ENCODE data around the gene PPP2R3C.

PPP2R3C gene

GRCh38 chr14:35124127-35124526, 2.3 kb upstream of the PPP2R3C start:
- peaks cover 6% of the 10 kb centered on the region for H3K4me1 ChIP-seq (ENCODE audit: control insufficient read depth, insufficient read depth, low read length, poor library complexity, severe bottlenecking)

GRCh38 chr14:35123388-35123703, 1.6 kb upstream of the PPP2R3C start:
- H3K36me3 ChIP-seq (ENCODE audit: control insufficient read depth, insufficient read depth, low read length), result peaks cover 22% of the 10 kb centered on the region
- H3K9me3 ChIP-seq (ENCODE audit: control insufficient read depth, low read length), result no peaks in the 10 kb centered on the region
- H3K4me1 ChIP-seq (ENCODE audit: control insufficient read depth, insufficient read depth, low read length, poor library complexity, severe bottlenecking), result peaks cover 6% of the 10 kb centered on the region
- peak overlapping the region; percentile 71 for H3K4me3 ChIP-seq (ENCODE audit: extremely low read depth, insufficient read depth, low read length, poor library complexity, severe bottlenecking)
- no peak overlapping the region for H3K27ac ChIP-seq (ENCODE audit: low read depth, low read length, severe bottlenecking)
- WGBS, 2 experiments (ENCODE audit: insufficient coverage in 2 of 2), result 58 to 90% methylated on average over 2 to 3 of the region's 3 CpGs

More at GRCh38 chr14:35124127-35124526, 2.3 kb upstream of the PPP2R3C start:
- no peaks in the 10 kb centered on the region for H3K9me3 ChIP-seq (ENCODE audit: control insufficient read depth, low read length)
- H3K27ac ChIP-seq (ENCODE audit: low read depth, low read length, severe bottlenecking), result no peak overlapping the region
- peaks cover 18% of the 10 kb centered on the region for H3K36me3 ChIP-seq (ENCODE audit: control insufficient read depth, insufficient read depth, low read length)
- no CpG with 5 or more reads among the region's 1 CpG for WGBS, 2 experiments (ENCODE audit: insufficient coverage in 2 of 2)
- H3K4me3 ChIP-seq (ENCODE audit: extremely low read depth, insufficient read depth, low read length, poor library complexity, severe bottlenecking), result no peak overlapping the region

- WGBS, 2 experiments (ENCODE audit: insufficient coverage in 2 of 2), result 11 to 21% methylated on average over 7 to 14 of the region's 23 CpGs
- H3K27ac ChIP-seq (ENCODE audit: low read depth, low read length, severe bottlenecking), result peak overlapping the region; percentile 98
- peak overlapping the region; percentile 71 for H3K4me3 ChIP-seq (ENCODE audit: extremely low read depth, insufficient read depth, low read length, poor library complexity, severe bottlenecking)
- H3K9me3 ChIP-seq (ENCODE audit: control insufficient read depth, low read length), result no peaks in the 10 kb centered on the region
- peaks cover 6% of the 10 kb centered on the region for H3K4me1 ChIP-seq (ENCODE audit: control insufficient read depth, insufficient read depth, low read length, poor library complexity, severe bottlenecking)
- H3K36me3 ChIP-seq (ENCODE audit: control insufficient read depth, insufficient read depth, low read length), result peaks cover 22% of the 10 kb centered on the region
Measured at GRCh38 chr14:35122696-35123387, 1.1 kb upstream of the PPP2R3C start.

GRCh38 chr14:35121026-35121886, 534 bp downstream of the PPP2R3C start:
- Histone ChIP-seq H3K36me3 (ENCODE audit: control insufficient read depth, insufficient read depth, low read length) (peaks cover 14% of the 10 kb centered on the region), H3K4me1 (ENCODE audit: control insufficient read depth, insufficient read depth, low read length, poor library complexity, severe bottlenecking) (peaks cover 6% of the 10 kb centered on the region), H3K27ac (ENCODE audit: low read depth, low read length, severe bottlenecking) (peak overlapping the region; percentile 98), H3K4me3 (ENCODE audit: extremely low read depth, insufficient read depth, low read length, poor library complexity, severe bottlenecking) (peak overlapping the region; percentile 71), H3K9me3 (ENCODE audit: control insufficient read depth, low read length) (no peaks in the 10 kb centered on the region)
- WGBS, 2 experiments (ENCODE audit: insufficient coverage in 2 of 2), result 36 to 44% methylated on average over 30 to 33 of the region's 34 CpGs

- H3K27ac ChIP-seq (ENCODE audit: low read depth, low read length, severe bottlenecking), result no peak overlapping the region
- 100% methylated on average over 2 of the region's 2 CpGs; no CpG with 5 or more reads in 1 of the 2 experiments for whole genome bisulfite sequencing, 2 experiments (ENCODE audit: insufficient coverage in 2 of 2)
- no peaks in the 10 kb centered on the region for H3K4me1 ChIP-seq (ENCODE audit: control insufficient read depth, insufficient read depth, low read length, poor library complexity, severe bottlenecking)
- no peak overlapping the region for H3K4me3 ChIP-seq (ENCODE audit: extremely low read depth, insufficient read depth, low read length, poor library complexity, severe bottlenecking)
- no peaks in the 10 kb centered on the region for H3K9me3 ChIP-seq (ENCODE audit: control insufficient read depth, low read length)
- H3K36me3 ChIP-seq (ENCODE audit: control insufficient read depth, insufficient read depth, low read length), result peaks cover 47% of the 10 kb centered on the region
Measured at GRCh38 chr14:35117112-35117511, 4.7 kb downstream of the PPP2R3C start.

DNA sequence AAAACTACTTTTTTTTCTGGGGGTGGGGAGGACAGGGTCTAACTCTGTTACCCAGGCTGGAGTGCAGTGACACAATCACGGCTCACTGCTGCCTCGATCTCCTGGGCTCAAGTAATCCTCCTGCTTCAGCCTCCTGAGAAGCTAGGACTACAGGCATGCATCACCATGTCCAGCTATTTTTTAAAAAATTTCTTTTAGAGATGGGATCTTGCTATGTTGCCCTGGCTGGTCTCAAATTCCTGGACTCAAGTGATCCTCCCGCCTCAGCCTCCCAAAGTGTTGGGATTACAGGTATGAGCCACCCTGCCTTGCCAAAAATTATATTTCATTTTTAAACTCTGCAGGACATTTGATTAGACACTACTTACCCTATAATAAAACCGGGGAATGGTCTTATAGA, 5.5 kb downstream of the PPP2R3C start:
- no peak overlapping the region for H3K27ac ChIP-seq (ENCODE audit: low read depth, low read length, severe bottlenecking)
- WGBS, 2 experiments (ENCODE audit: insufficient coverage in 2 of 2), result 95 to 100% methylated on average over 3 of the region's 4 CpGs
- no peak overlapping the region for H3K4me3 ChIP-seq (ENCODE audit: extremely low read depth, insufficient read depth, low read length, poor library complexity, severe bottlenecking)
- no peaks in the 10 kb centered on the region for H3K4me1 ChIP-seq (ENCODE audit: control insufficient read depth, insufficient read depth, low read length, poor library complexity, severe bottlenecking)
- peaks cover 56% of the 10 kb centered on the region for H3K36me3 ChIP-seq (ENCODE audit: control insufficient read depth, insufficient read depth, low read length)
- peaks cover 4% of the 10 kb centered on the region for H3K9me3 ChIP-seq (ENCODE audit: control insufficient read depth, low read length)

- no peaks in the 10 kb centered on the region for H3K4me1 ChIP-seq (ENCODE audit: control insufficient read depth, insufficient read depth, low read length, poor library complexity, severe bottlenecking)
- peaks cover 69% of the 10 kb centered on the region for H3K36me3 ChIP-seq (ENCODE audit: control insufficient read depth, insufficient read depth, low read length)
- H3K9me3 ChIP-seq (ENCODE audit: control insufficient read depth, low read length), result peaks cover 4% of the 10 kb centered on the region
- no CpG with 5 or more reads among the region's 2 CpGs for WGBS, 2 experiments (ENCODE audit: insufficient coverage in 2 of 2)
- no peak overlapping the region for H3K4me3 ChIP-seq (ENCODE audit: extremely low read depth, insufficient read depth, low read length, poor library complexity, severe bottlenecking)
- no peak overlapping the region for H3K27ac ChIP-seq (ENCODE audit: low read depth, low read length, severe bottlenecking)
Measured at GRCh38 chr14:35114036-35114435, 7.8 kb downstream of the PPP2R3C start.

- Histone ChIP-seq H3K27ac (ENCODE audit: low read depth, low read length, severe bottlenecking) (no peak overlapping the region), H3K4me1 (ENCODE audit: control insufficient read depth, insufficient read depth, low read length, poor library complexity, severe bottlenecking) (no peaks in the 10 kb centered on the region), H3K9me3 (ENCODE audit: control insufficient read depth, low read length) (peaks cover 4% of the 10 kb centered on the region), H3K36me3 (ENCODE audit: control insufficient read depth, insufficient read depth, low read length) (peaks cover 71% of the 10 kb centered on the region), H3K4me3 (ENCODE audit: extremely low read depth, insufficient read depth, low read length, poor library complexity, severe bottlenecking) (no peak overlapping the region)
- WGBS, 2 experiments (ENCODE audit: insufficient coverage in 2 of 2), result 87 to 100% methylated on average over 2 to 3 of the region's 4 CpGs
Measured at GRCh38 chr14:35113308-35113950, 8.4 kb downstream of the PPP2R3C start.

DNA sequence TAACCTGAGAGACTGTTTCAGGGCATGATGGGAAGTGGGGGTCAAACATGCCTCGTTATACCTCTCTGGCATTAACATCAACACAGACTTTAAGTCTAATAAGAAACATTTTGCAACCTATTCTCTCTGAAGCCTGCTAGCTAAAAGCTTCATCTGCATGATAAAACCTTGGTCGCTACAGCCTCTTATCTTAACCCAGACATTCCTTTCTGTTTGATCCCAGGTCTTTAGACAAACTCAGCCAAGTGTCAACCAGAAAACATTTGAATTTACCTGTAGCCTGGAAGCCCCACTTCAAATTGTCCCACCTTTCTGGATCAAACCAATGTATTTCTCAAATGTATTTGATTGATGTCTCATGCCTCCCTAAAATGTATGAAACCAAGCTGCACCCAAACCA, 9.1 kb downstream of the PPP2R3C start:
- H3K4me1 ChIP-seq (ENCODE audit: control insufficient read depth, insufficient read depth, low read length, poor library complexity, severe bottlenecking), result no peaks in the 10 kb centered on the region
- H3K9me3 ChIP-seq (ENCODE audit: control insufficient read depth, low read length), result peaks cover 4% of the 10 kb centered on the region
- H3K4me3 ChIP-seq (ENCODE audit: extremely low read depth, insufficient read depth, low read length, poor library complexity, severe bottlenecking), result no peak overlapping the region
- peaks cover 74% of the 10 kb centered on the region for H3K36me3 ChIP-seq (ENCODE audit: control insufficient read depth, insufficient read depth, low read length)
- 69 to 72% methylated on average over 2 of the region's 2 CpGs for WGBS, 2 experiments (ENCODE audit: insufficient coverage in 2 of 2)
- H3K27ac ChIP-seq (ENCODE audit: low read depth, low read length, severe bottlenecking), result no peak overlapping the region

- Histone ChIP-seq H3K4me1 (ENCODE audit: control insufficient read depth, insufficient read depth, low read length, poor library complexity, severe bottlenecking) (no peaks in the 10 kb centered on the region), H3K4me3 (ENCODE audit: extremely low read depth, insufficient read depth, low read length, poor library complexity, severe bottlenecking) (no peak overlapping the region), H3K36me3 (ENCODE audit: control insufficient read depth, insufficient read depth, low read length) (peaks cover 82% of the 10 kb centered on the region), H3K9me3 (ENCODE audit: control insufficient read depth, low read length) (peaks cover 4% of the 10 kb centered on the region), H3K27ac (ENCODE audit: low read depth, low read length, severe bottlenecking) (no peak overlapping the region)
Measured at GRCh38 chr14:35107866-35108265, 13.9 kb downstream of the PPP2R3C start.
